PC-3 (cell line): Measurements from ENCODE around the gene DNM3. TPM values are rescaled to one million over a fixed set of nuclear protein-coding genes. Genes with fewer than 3 reads are reported as not detected.

Source experiments
- ATAC-seq: fragments of 200-7000 bp; cut with Tn5 transposase; 2 replicates; pipeline ENCODE4 v1.9.1; 2020; ENCODE audit warnings: mild to moderate bottlenecking, moderate library complexity
- BruUV-seq: library from RNA; stranded (reverse); fragments of 400-500 nt; replicated peaks from 2 replicates; lab custom pipeline; 2021; lab: Mats Ljungman, UMichigan
- CTCF ChIA-PET: fragments of 300-600 bp; sonication (Branson Sonifier 250); formaldehyde crosslinking; loops from one replicate; lab custom pipeline; 2022; ENCODE audit warnings: antibody characterized with exemption; lab: Charles Lee
- POLR2A ChIA-PET: fragments of 300-600 bp; sonication (Branson Sonifier 250); formaldehyde crosslinking; loops from one replicate; lab custom pipeline; 2022; ENCODE audit warnings: antibody characterized with exemption; ENCODE audit not compliant: unreplicated experiment; lab: Charles Lee
- DNase-seq: peaks from one replicate; pipeline ENCODE4 v3.0.0-alpha.2; 2015
- H2AFZ ChIP-seq: fragments of 300-600 bp; sonication (generic); 2 replicates; pipeline ENCODE4 v1.6.0; 2016; ENCODE audit warnings: antibody characterized with exemption, low read length
- H3F3A ChIP-seq: fragments of 300-600 bp; sonication (generic); one replicate; pipeline ENCODE4 v1.6.0; 2017; ENCODE audit warnings: antibody characterized with exemption, low read length, control low read depth, mild to moderate bottlenecking; ENCODE audit not compliant: unreplicated experiment
- H3K27ac ChIP-seq: fragments of 300-600 bp; sonication (generic); 2 replicates; pipeline ENCODE4 v1.5.1; 2016; ENCODE audit warnings: mild to moderate bottlenecking, low read length
- H3K27me3 ChIP-seq: fragments of 300-600 bp; sonication (generic); 2 replicates; pipeline ENCODE4 v1.6.1; 2016; ENCODE audit warnings: low read length, mixed read lengths
- H3K36me3 ChIP-seq: fragments of 300-600 bp; sonication (generic); 2 replicates; pipeline ENCODE4 v1.6.1; 2016; ENCODE audit warnings: low read depth, mixed run types, low read length, mixed read lengths
- H3K4me1 ChIP-seq: fragments of 300-600 bp; sonication (generic); 2 replicates; pipeline ENCODE4 v1.5.1; 2016; ENCODE audit warnings: low read length; ENCODE audit not compliant: insufficient read depth
- H3K4me2 ChIP-seq: fragments of 300-600 bp; sonication (generic); 2 replicates; pipeline ENCODE4 v1.6.0; 2016; ENCODE audit warnings: low read length
- H3K4me3 ChIP-seq: fragments of 300-600 bp; sonication (generic); 2 replicates; pipeline ENCODE4 v1.5.1; 2016; ENCODE audit warnings: mild to moderate bottlenecking, low read length, mixed read lengths
- H3K79me2 ChIP-seq: fragments of 300-600 bp; sonication (generic); 2 replicates; pipeline ENCODE4 v1.6.1; 2017; ENCODE audit warnings: low read length, mixed read lengths
- H3K9ac ChIP-seq: fragments of 300-600 bp; sonication (generic); 2 replicates; pipeline ENCODE4 v1.6.0; 2016; ENCODE audit warnings: mild to moderate bottlenecking, low read length
- H3K9me2 ChIP-seq: fragments of 300-600 bp; sonication (generic); replicated peaks from 2 replicates; pipeline ENCODE4 v1.6.1; 2016; ENCODE audit warnings: mixed run types, low read length, mixed read lengths
- H3K9me3 ChIP-seq: fragments of 300-600 bp; sonication (generic); 2 replicates; pipeline ENCODE4 v1.6.1; 2016; ENCODE audit warnings: low read length, mixed read lengths
- H4K20me1 ChIP-seq: fragments of 300-600 bp; sonication (generic); 2 replicates; pipeline ENCODE4 v1.6.1; 2016; ENCODE audit warnings: low read length, mixed read lengths
- EZH2 ChIP-seq: fragments of 300-600 bp; sonication (generic); IDR thresholded peaks from one replicate; pipeline ENCODE4 v1.6.1; 2017; ENCODE audit warnings: antibody characterized with exemption, mild to moderate bottlenecking, low read length; ENCODE audit not compliant: unreplicated experiment
- EZH2phosphoT487 ChIP-seq: fragments of 300-600 bp; sonication (generic); IDR thresholded peaks from 2 replicates; pipeline ENCODE4 v1.6.1; 2018; ENCODE audit warnings: mild to moderate bottlenecking, antibody characterized with exemption, low read length, borderline replicate concordance
- intact Hi-C: fragments of 100-400 bp; cut with micrococcal nuclease; formaldehyde crosslinking; loops from 2 replicates; pipeline ENCODE4 v1.9.0; 2023
- total RNA-seq: library from RNA; depleted of rRNA; stranded (reverse); fragments of >200 nt; gene quantifications from 2 replicates; pipeline ENCODE4 v1.2.3, GENCODE V29; 2014
- TF ChIP-seq, protein P1 (sequence below): fragments of 300-600 bp; sonication (generic); conservative IDR thresholded peaks from 2 replicates; pipeline ENCODE4 v1.5.1; 2017; ENCODE audit warnings: antibody characterized with exemption, low read depth, mild to moderate bottlenecking, low read length

DNM3 gene
- total RNA-seq, 1 experiment from 2014 or later, result 0.98 TPM

DNA sequence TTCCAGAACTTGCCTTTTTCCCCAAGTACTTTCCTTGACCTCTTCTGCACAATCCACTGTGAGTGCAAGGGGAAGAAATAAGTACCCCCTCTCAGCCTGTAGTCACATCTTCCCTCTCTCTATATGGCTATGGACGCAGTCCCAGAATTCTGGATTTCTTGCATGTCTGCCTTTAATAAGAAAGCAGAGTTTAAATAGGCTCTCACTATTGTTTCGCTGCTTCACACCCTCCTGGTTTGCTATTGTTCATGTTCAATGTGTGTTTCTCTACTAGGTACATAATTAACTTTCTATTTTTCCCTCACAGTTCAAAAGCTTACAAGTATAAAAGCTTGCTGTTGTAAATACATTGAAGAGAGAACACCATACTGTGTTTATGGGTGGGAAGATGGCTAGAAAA lies 397.7 kb downstream of the DNM3 start:
- H3K79me2 ChIP-seq, result no peaks in the 10 kb centered on the region
- POLR2A ChIA-PET, result no interaction called here
- no peaks in the 10 kb centered on the region for H3K4me1 ChIP-seq
- H3K9me2 ChIP-seq, result no peaks in the 10 kb centered on the region
- no peaks in the 10 kb centered on the region for H4K20me1 ChIP-seq
- no peaks in the 10 kb centered on the region for H3F3A ChIP-seq
- H3K27me3 ChIP-seq, result no peaks in the 10 kb centered on the region
- H3K9me3 ChIP-seq, result no peaks in the 10 kb centered on the region
- no peak for ATAC-seq
- intact Hi-C loops, result no loop called here
- no peak overlapping the region for H3K27ac ChIP-seq
- no peak overlapping the region for H2AFZ ChIP-seq
- no peak overlapping the region for H3K4me3 ChIP-seq
- no peak overlapping the region for H3K9ac ChIP-seq
- BruUV-seq, result no TSS peak
- H3K36me3 ChIP-seq, result no peaks in the 10 kb centered on the region
- CTCF ChIA-PET, result no interaction called here
- no peak overlapping the region for H3K4me2 ChIP-seq
- TF ChIP-seq EZH2 (no peak), EZH2phosphoT487 (no peak)
- TF ChIP-seq, protein P1, sequence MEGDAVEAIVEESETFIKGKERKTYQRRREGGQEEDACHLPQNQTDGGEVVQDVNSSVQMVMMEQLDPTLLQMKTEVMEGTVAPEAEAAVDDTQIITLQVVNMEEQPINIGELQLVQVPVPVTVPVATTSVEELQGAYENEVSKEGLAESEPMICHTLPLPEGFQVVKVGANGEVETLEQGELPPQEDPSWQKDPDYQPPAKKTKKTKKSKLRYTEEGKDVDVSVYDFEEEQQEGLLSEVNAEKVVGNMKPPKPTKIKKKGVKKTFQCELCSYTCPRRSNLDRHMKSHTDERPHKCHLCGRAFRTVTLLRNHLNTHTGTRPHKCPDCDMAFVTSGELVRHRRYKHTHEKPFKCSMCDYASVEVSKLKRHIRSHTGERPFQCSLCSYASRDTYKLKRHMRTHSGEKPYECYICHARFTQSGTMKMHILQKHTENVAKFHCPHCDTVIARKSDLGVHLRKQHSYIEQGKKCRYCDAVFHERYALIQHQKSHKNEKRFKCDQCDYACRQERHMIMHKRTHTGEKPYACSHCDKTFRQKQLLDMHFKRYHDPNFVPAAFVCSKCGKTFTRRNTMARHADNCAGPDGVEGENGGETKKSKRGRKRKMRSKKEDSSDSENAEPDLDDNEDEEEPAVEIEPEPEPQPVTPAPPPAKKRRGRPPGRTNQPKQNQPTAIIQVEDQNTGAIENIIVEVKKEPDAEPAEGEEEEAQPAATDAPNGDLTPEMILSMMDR, result no peak
- no peak for DNase-seq

GRCh38 chr1:172239901-172240300 lies 398.6 kb downstream of the DNM3 start:
- no peaks in the 10 kb centered on the region for H3F3A ChIP-seq
- ATAC-seq (no peak), DNase-seq (no peak)
- H3K4me1 ChIP-seq, result no peaks in the 10 kb centered on the region
- H3K9me3 ChIP-seq, result no peaks in the 10 kb centered on the region
- H3K36me3 ChIP-seq, result no peaks in the 10 kb centered on the region
- H3K4me2 ChIP-seq, result no peak overlapping the region
- no peak overlapping the region for H3K27ac ChIP-seq
- no TSS peak for BruUV-seq
- no peak overlapping the region for H3K4me3 ChIP-seq
- no peaks in the 10 kb centered on the region for H3K27me3 ChIP-seq
- no peak overlapping the region for H2AFZ ChIP-seq
- intact Hi-C loops, result no loop called here
- H3K79me2 ChIP-seq, result no peaks in the 10 kb centered on the region
- POLR2A ChIA-PET, result no interaction called here
- no peak for TF ChIP-seq EZH2phosphoT487
- no peak for TF ChIP-seq EZH2
- TF ChIP-seq, protein P1, result no peak
- no peaks in the 10 kb centered on the region for H3K9me2 ChIP-seq
- CTCF ChIA-PET, result no interaction called here
- H3K9ac ChIP-seq, result no peak overlapping the region
- no peaks in the 10 kb centered on the region for H4K20me1 ChIP-seq

GRCh38 chr1:172241540-172241939 lies 400.2 kb downstream of the DNM3 start:
- H3K4me3 ChIP-seq, result no peak overlapping the region
- H3K27ac ChIP-seq, result no peak overlapping the region
- CTCF ChIA-PET, result no interaction called here

More at GRCh38 chr1:172241540-172241939, 400.2 kb downstream of the DNM3 start:
- Histone ChIP-seq H3K9ac (no peak overlapping the region), H3K9me3 (no peaks in the 10 kb centered on the region), H4K20me1 (no peaks in the 10 kb centered on the region), H2AFZ (no peak overlapping the region), H3K27me3 (no peaks in the 10 kb centered on the region), H3K4me2 (no peak overlapping the region), H3F3A (no peaks in the 10 kb centered on the region), H3K9me2 (no peaks in the 10 kb centered on the region), H3K36me3 (no peaks in the 10 kb centered on the region), H3K4me1 (0 out of 2 replicates have a peak, but pooled peaks cover 2% of the 10 kb centered on the region), H3K79me2 (no peaks in the 10 kb centered on the region)
- intact Hi-C loops, result no loop called here
- TF ChIP-seq EZH2, result no peak
- TF ChIP-seq EZH2phosphoT487, result no peak
- TF ChIP-seq, protein P1, result no peak
- POLR2A ChIA-PET, result no interaction called here
- ATAC-seq (no peak), DNase-seq (no peak)
- BruUV-seq, result no TSS peak
